ENCODE data around the gene STN1. TPM values are rescaled to one million over a fixed set of nuclear protein-coding genes. Genes with fewer than 3 reads are reported as not detected.

Gene STN1
- total RNA-seq, 2 donors from 2014 or later: 13.5 to 19.9 TPM

GRCh38 chr10:103832806-103833205 is 85.2 kb downstream of the STN1 start:
- Histone ChIP-seq H3K27ac (ENCODE audit: low read depth, low read length) (no peak overlapping the region), H3K4me1 (ENCODE audit: control insufficient read depth, insufficient read depth, low read length) (peaks cover 45% of the 10 kb centered on the region), H3K4me3 (ENCODE audit: low read length) (no peak overlapping the region), H3K9ac (ENCODE audit: extremely low read depth, low read length, poor library complexity, severe bottlenecking) (no peak overlapping the region), H3K36me3 (ENCODE audit: control insufficient read depth, insufficient read depth, low read length) (no peaks in the 10 kb centered on the region), H3K27me3 (ENCODE audit: control insufficient read depth, insufficient read depth, low read length, poor library complexity, severe bottlenecking) (peaks cover 4% of the 10 kb centered on the region), H3K9me3 (ENCODE audit: control insufficient read depth, low read length) (peaks cover 9% of the 10 kb centered on the region)
- H3K27ac Mint-ChIP-seq: no peak overlapping the region
- H3K36me3 Mint-ChIP-seq (ENCODE audit: low read depth): no peaks in the 10 kb centered on the region
- WGBS, 2 experiments (ENCODE audit: insufficient coverage in 1 of 2, insufficient read length in 1 of 2): 90 to 94% methylated on average over 2 of the region's 2 CpGs
- peaks cover 73% of the 10 kb centered on the region for H3K4me1 Mint-ChIP-seq
- no peak for TF ChIP-seq CTCF (conservative IDR thresholded peaks at IDR 0.05)
- H3K9me3 Mint-ChIP-seq: peaks cover 10% of the 10 kb centered on the region
- H3K27me3 Mint-ChIP-seq (ENCODE audit: insufficient read depth): peaks cover 7% of the 10 kb centered on the region
- DNase-seq: no peak
- no peak overlapping the region for H3K4me3 Mint-ChIP-seq

Other genes starting within 250 kb of the STN1 start
- gene SH3PXD2A, start 62.6 kb downstream of the STN1 start, total RNA-seq: 10 to 100 TPM; 15.7 to 22.6 TPM
- 10 to 100 TPM; 23.4 to 32.9 TPM for gene SLK, start 49.0 kb upstream of the STN1 start, total RNA-seq
- gene COL17A1, start 167.7 kb upstream of the STN1 start, total RNA-seq: 1 to 10 TPM; 1.1 to 2.3 TPM
- 10 to 100 TPM in 1 of 2 donors, 1 to 10 TPM in 1; 9.2 to 12.0 TPM for gene SFR1, start 204.0 kb upstream of the STN1 start, total RNA-seq